Gastroesophageal sphincter (tissue), 4 donors: ENCODE results near the gene LIPN. TPM values are rescaled to one million over a fixed set of nuclear protein-coding genes. Genes with fewer than 3 reads are reported as not detected.

Source experiments
- ATAC-seq: fragments of 150-250 bp; one replicate; pipeline ENCODE4 v1.9.1; 2016; ENCODE audit warnings: mild to moderate bottlenecking, moderate library complexity
- H3K27ac ChIP-seq, 4 donors: fragments of 200-600 bp; sonication (generic) in 3 of 4; 1 replicate in 3 of 4; 2 replicates in 1 of 4; pipeline ENCODE4 v1.5.1; 2016 to 2019
- H3K27me3 ChIP-seq: fragments of 200-600 bp; sonication (generic); one replicate; pipeline ENCODE4 v1.5.1; 2019
- H3K36me3 ChIP-seq, 2 donors: fragments of 200-600 bp; sonication (generic); one replicate each; pipeline ENCODE4 v1.5.1; 2019; ENCODE audit warnings: control low read depth in 1 of 2
- H3K4me1 ChIP-seq, 3 donors: fragments of 200-600 bp; sonication (generic); 1 replicate in 2 of 3; 2 replicates in 1 of 3; pipeline ENCODE4 v1.5.1; 2016 to 2019; ENCODE audit warnings: control low read depth in 2 of 3
- H3K4me3 ChIP-seq, 2 donors: fragments of 200-600 bp; sonication (generic); one replicate each; pipeline ENCODE4 v1.5.1; 2019; ENCODE audit warnings: mild to moderate bottlenecking in 1 of 2, moderate library complexity in 1 of 2
- H3K9me3 ChIP-seq, 3 donors: fragments of 200-600 bp; sonication (generic); one replicate each; pipeline ENCODE4 v1.5.1; 2017 to 2019; ENCODE audit warnings: control low read depth in 2 of 3
- EP300 ChIP-seq: sonication (generic); formaldehyde crosslinking; IDR thresholded peaks from one replicate; pipeline ENCODE4 v1.6.1; 2017; ENCODE audit warnings: antibody characterized with exemption, mild to moderate bottlenecking
- POLR2A ChIP-seq, 2 donors: fragments of 450-650 bp; IDR thresholded peaks; one replicate each; pipeline ENCODE4 v1.6.1; 2017; ENCODE audit warnings: antibody characterized with exemption in 2 of 2, mild to moderate bottlenecking in 2 of 2, moderate library complexity in 1 of 2
- POLR2AphosphoS5 ChIP-seq: sonication (generic); formaldehyde crosslinking; IDR thresholded peaks from one replicate; pipeline ENCODE4 v1.6.1; 2017; ENCODE audit warnings: antibody characterized with exemption
- WGBS, 2 donors: methylation state at CpG; one replicate each; pipeline ENCODE4 v1.1.5; 2018; ENCODE audit warnings: low coverage in 1 of 2; 5-methylcytosine and 5-hydroxymethylcytosine counted together
- total RNA-seq, 4 donors: library from RNA; depleted of rRNA; stranded (reverse); fragments of >200 nt; gene quantifications; one replicate each; pipeline ENCODE4 v1.1.0, GENCODE V29; 2016
- TF ChIP-seq, protein P1 (sequence below), 4 experiments: fragments of 200-600 bp in 2 of 4; fragments of 450-650 bp in 2 of 4; sonication (generic) in 1 of 4; IDR thresholded peaks; one replicate each; pipeline ENCODE4 v1.5.1; 2017 to 2019; ENCODE audit warnings: antibody characterized with exemption in 4 of 4, mild to moderate bottlenecking in 2 of 4, moderate library complexity in 2 of 4

Gene LIPN
- total RNA-seq, 4 donors from 2014 or later, result 0.94 TPM; not detected in 3

DNA sequence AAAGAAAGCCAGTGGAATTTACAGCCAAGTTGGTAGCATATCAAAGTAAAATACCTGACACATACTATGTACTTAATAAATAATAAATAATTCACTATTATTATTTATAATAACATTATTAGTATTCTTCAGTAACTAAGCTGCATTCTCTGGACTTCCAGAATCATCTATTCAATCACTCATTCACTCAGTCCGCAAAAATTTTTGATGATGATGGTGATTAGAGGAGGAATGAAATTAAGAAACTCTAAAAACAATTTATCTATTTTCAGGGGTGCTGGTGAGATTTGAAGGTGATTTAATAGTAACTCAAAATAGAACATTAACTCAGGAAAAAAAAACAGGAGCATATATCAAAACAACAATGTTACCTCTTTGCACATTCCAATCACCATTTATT, 3.2 kb upstream of the LIPN start:
- 0% methylated on average over 1 of the region's 1 CpG for WGBS, 2 donors
- Histone ChIP-seq H3K4me1 (no peaks in the 10 kb centered on the region), H3K36me3 (no peaks in the 10 kb centered on the region), H3K9me3 (no peaks in the 10 kb centered on the region), H3K4me3 (no peak overlapping the region), H3K27me3 (no peaks in the 10 kb centered on the region), H3K27ac (no peak overlapping the region)
- no peak for ATAC-seq
- TF ChIP-seq POLR2A (IDR thresholded peaks at IDR 0.05) (no peak), POLR2AphosphoS5 (no peak), EP300 (no peak)
- TF ChIP-seq, protein P1, sequence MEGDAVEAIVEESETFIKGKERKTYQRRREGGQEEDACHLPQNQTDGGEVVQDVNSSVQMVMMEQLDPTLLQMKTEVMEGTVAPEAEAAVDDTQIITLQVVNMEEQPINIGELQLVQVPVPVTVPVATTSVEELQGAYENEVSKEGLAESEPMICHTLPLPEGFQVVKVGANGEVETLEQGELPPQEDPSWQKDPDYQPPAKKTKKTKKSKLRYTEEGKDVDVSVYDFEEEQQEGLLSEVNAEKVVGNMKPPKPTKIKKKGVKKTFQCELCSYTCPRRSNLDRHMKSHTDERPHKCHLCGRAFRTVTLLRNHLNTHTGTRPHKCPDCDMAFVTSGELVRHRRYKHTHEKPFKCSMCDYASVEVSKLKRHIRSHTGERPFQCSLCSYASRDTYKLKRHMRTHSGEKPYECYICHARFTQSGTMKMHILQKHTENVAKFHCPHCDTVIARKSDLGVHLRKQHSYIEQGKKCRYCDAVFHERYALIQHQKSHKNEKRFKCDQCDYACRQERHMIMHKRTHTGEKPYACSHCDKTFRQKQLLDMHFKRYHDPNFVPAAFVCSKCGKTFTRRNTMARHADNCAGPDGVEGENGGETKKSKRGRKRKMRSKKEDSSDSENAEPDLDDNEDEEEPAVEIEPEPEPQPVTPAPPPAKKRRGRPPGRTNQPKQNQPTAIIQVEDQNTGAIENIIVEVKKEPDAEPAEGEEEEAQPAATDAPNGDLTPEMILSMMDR (IDR thresholded peaks at IDR 0.05), result no peak

DNA sequence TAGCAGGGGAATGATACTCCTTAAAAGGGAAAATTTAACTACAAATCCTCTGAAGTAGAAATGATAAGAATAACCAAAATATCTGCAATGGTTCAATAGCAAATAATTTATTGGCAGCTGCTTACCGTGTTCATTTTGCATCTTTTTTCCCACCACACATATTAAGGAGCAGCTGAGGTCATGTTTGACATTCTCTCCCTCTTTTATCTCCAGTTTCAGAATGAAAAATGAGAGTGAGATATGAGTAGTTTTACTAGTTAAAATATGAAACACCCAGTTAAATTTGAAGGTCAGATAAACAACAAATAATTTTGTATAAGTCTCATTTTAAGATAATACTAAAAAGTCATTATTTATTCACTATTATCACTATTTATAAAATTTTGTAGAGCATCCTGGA, 3.1 kb downstream of the LIPN start:
- H3K9me3 ChIP-seq, result no peaks in the 10 kb centered on the region
- no peak for ATAC-seq
- TF ChIP-seq EP300, result no peak
- TF ChIP-seq, protein P1 (IDR thresholded peaks at IDR 0.05), result no peak
- no peak for TF ChIP-seq POLR2AphosphoS5
- no peak for TF ChIP-seq POLR2A (IDR thresholded peaks at IDR 0.05)
- no peaks in the 10 kb centered on the region for H3K27me3 ChIP-seq
- H3K36me3 ChIP-seq, result no peaks in the 10 kb centered on the region
- WGBS, 2 donors, result 35 to 56% methylated on average over 1 of the region's 1 CpG
- no peak overlapping the region for H3K4me3 ChIP-seq
- no peak overlapping the region for H3K27ac ChIP-seq
- no peaks in the 10 kb centered on the region for H3K4me1 ChIP-seq

DNA sequence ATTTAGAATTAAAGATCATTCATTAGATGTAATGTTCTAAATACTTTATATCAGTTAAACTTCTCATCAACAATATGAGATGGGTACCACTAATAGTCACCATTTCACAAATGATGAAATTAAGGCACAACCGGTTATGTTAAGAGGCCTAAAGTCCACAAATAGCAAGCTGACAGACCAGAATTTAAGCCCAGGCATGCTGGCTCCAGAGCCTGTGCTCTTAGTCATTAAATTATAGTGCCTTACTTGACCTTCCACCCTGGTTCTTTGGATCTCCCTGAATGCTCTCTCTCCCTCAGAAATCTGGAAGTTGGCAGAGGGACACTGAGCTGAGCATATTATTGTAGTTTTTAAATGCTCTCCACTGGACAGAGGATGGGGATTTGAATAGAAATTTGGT, 3.6 kb downstream of the LIPN start:
- no peaks in the 10 kb centered on the region for H3K27me3 ChIP-seq
- no peak overlapping the region for H3K27ac ChIP-seq
- H3K9me3 ChIP-seq, result no peaks in the 10 kb centered on the region
- H3K4me3 ChIP-seq, result no peak overlapping the region
- no peak for TF ChIP-seq POLR2AphosphoS5
- ATAC-seq, result no peak
- no peaks in the 10 kb centered on the region for H3K4me1 ChIP-seq
- no peaks in the 10 kb centered on the region for H3K36me3 ChIP-seq
- WGBS, 2 donors, result 22 to 80% methylated on average over 1 of the region's 1 CpG

GRCh38 chr10:88764110-88764509, 4.3 kb downstream of the LIPN start:
- WGBS, 2 donors, result 71 to 80% methylated on average over 3 of the region's 3 CpGs
- Histone ChIP-seq H3K9me3 (no peaks in the 10 kb centered on the region), H3K4me3 (no peak overlapping the region), H3K36me3 (no peaks in the 10 kb centered on the region), H3K27me3 (no peaks in the 10 kb centered on the region), H3K27ac (no peak overlapping the region), H3K4me1 (no peaks in the 10 kb centered on the region)
- ATAC-seq, result no peak
- TF ChIP-seq, protein P1 (IDR thresholded peaks at IDR 0.05), result no peak
- no peak for TF ChIP-seq EP300
- no peak for TF ChIP-seq POLR2A (IDR thresholded peaks at IDR 0.05)
- TF ChIP-seq POLR2AphosphoS5, result no peak

DNA sequence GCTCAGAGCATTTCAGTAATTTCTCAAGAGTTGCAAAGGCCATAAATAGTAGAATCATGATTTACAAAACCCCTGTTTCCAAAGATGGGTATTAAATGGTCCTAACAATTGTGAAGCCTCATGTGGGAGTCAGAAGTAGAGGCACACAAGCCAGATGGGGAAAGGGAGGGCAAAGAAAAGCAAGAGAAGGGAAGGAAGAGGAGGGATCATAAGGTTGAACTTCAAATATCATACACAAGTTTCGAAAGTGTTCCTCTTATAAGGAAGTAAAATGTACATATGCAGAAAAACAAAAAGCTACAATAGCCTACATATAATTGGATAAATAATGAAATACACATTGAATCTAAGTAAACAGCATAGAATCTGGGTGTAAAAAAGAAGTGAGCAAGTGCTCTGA, 6.0 kb downstream of the LIPN start:
- no peaks in the 10 kb centered on the region for H3K36me3 ChIP-seq
- H3K27ac ChIP-seq, result no peak overlapping the region
- no peak for ATAC-seq
- H3K4me1 ChIP-seq, result no peaks in the 10 kb centered on the region
- no peaks in the 10 kb centered on the region for H3K9me3 ChIP-seq
- H3K4me3 ChIP-seq, result no peak overlapping the region
- TF ChIP-seq EP300 (no peak), POLR2AphosphoS5 (no peak), POLR2A (IDR thresholded peaks at IDR 0.05) (no peak)
- TF ChIP-seq, protein P1 (IDR thresholded peaks at IDR 0.05), result no peak
- no peaks in the 10 kb centered on the region for H3K27me3 ChIP-seq
- WGBS, 2 donors, result 67 to 88% methylated on average over 1 of the region's 1 CpG
